Measurements from ENCODE around the gene ABCC2.

Gene ABCC2

GRCh38 chr10:99841746-99842145 is 59.3 kb downstream of the ABCC2 start:
- ATAC-seq (ENCODE audit: insufficient read depth, low read depth), result no peak
- no peaks in the 10 kb centered on the region for H3K9me3 ChIP-seq (ENCODE audit: insufficient read depth, low read length, severe bottlenecking)
- H4K20me1 ChIP-seq (ENCODE audit: insufficient read depth, low read length), result no peaks in the 10 kb centered on the region
- H3K36me3 ChIP-seq (ENCODE audit: insufficient read depth, low read length), result no peaks in the 10 kb centered on the region
- DNase-seq, result no peak
- H3K9ac ChIP-seq (ENCODE audit: low read depth, low read length), result no peak overlapping the region
- no peak overlapping the region for H3K27ac ChIP-seq (ENCODE audit: low read length)
- H3K4me1 ChIP-seq (ENCODE audit: insufficient read depth, low read length), result peaks cover 5% of the 10 kb centered on the region; the same call in 1 of the 2 replicates
- no peaks in the 10 kb centered on the region for H3K79me2 ChIP-seq (ENCODE audit: insufficient read depth, low read length)
- no peak overlapping the region for H3K4me3 ChIP-seq (ENCODE audit: low read depth in 1 of 2, low read length in 2 of 2)
- H3K4me2 ChIP-seq (ENCODE audit: insufficient read depth, low read length), result no peak overlapping the region
- no peak overlapping the region for H2AFZ ChIP-seq (ENCODE audit: low read depth, low read length)
- TF ChIP-seq CTCF (IDR thresholded peaks at IDR 0.05; ENCODE audit: borderline replicate concordance, extremely low read depth, low read length, poor library complexity, severe bottlenecking) (no peak), EZH2 (IDR thresholded peaks at IDR 0.05; ENCODE audit: borderline replicate concordance, low read depth, low read length, severe bottlenecking) (no peak)
- H3K27me3 ChIP-seq (ENCODE audit: insufficient read depth, low read length, poor library complexity), result no peaks in the 10 kb centered on the region

- TF ChIP-seq CTCF (IDR thresholded peaks at IDR 0.05; ENCODE audit: borderline replicate concordance, extremely low read depth, low read length, poor library complexity, severe bottlenecking) (no peak), EZH2 (IDR thresholded peaks at IDR 0.05; ENCODE audit: borderline replicate concordance, low read depth, low read length, severe bottlenecking) (no peak)
- DNase-seq (no peak), ATAC-seq (ENCODE audit: insufficient read depth, low read depth) (no peak)
- H3K4me2 ChIP-seq (ENCODE audit: insufficient read depth, low read length), result no peak overlapping the region
- H3K9ac ChIP-seq (ENCODE audit: low read depth, low read length), result no peak overlapping the region
- peaks cover 5% of the 10 kb centered on the region; the same call in 1 of the 2 replicates for H3K4me1 ChIP-seq (ENCODE audit: insufficient read depth, low read length)
- H4K20me1 ChIP-seq (ENCODE audit: insufficient read depth, low read length), result peaks cover 1% of the 10 kb centered on the region; the same call in 1 of the 2 replicates
- no peaks in the 10 kb centered on the region for H3K79me2 ChIP-seq (ENCODE audit: insufficient read depth, low read length)
- H3K36me3 ChIP-seq (ENCODE audit: insufficient read depth, low read length), result no peaks in the 10 kb centered on the region
- no peak overlapping the region for H3K4me3 ChIP-seq (ENCODE audit: low read depth in 1 of 2, low read length in 2 of 2)
- no peak overlapping the region for H2AFZ ChIP-seq (ENCODE audit: low read depth, low read length)
- H3K27me3 ChIP-seq (ENCODE audit: insufficient read depth, low read length, poor library complexity), result no peaks in the 10 kb centered on the region
- H3K9me3 ChIP-seq (ENCODE audit: insufficient read depth, low read length, severe bottlenecking), result no peaks in the 10 kb centered on the region
- H3K27ac ChIP-seq (ENCODE audit: low read length), result no peak overlapping the region
Observed at GRCh38 chr10:99843310-99843709, 60.9 kb downstream of the ABCC2 start.

GRCh38 chr10:99844433-99844955 is 62.1 kb downstream of the ABCC2 start:
- no peak overlapping the region for H3K27ac ChIP-seq (ENCODE audit: low read length)
- no peak overlapping the region for H3K4me3 ChIP-seq (ENCODE audit: low read depth in 1 of 2, low read length in 2 of 2)
- H3K9ac ChIP-seq (ENCODE audit: low read depth, low read length), result no peak overlapping the region

More at GRCh38 chr10:99844433-99844955, 62.1 kb downstream of the ABCC2 start:
- Histone ChIP-seq H3K4me1 (ENCODE audit: insufficient read depth, low read length) (peaks cover 5% of the 10 kb centered on the region; the same call in 1 of the 2 replicates), H2AFZ (ENCODE audit: low read depth, low read length) (no peak overlapping the region), H3K9me3 (ENCODE audit: insufficient read depth, low read length, severe bottlenecking) (no peaks in the 10 kb centered on the region), H3K36me3 (ENCODE audit: insufficient read depth, low read length) (no peaks in the 10 kb centered on the region), H3K4me2 (ENCODE audit: insufficient read depth, low read length) (no peak overlapping the region), H3K79me2 (ENCODE audit: insufficient read depth, low read length) (no peaks in the 10 kb centered on the region), H4K20me1 (ENCODE audit: insufficient read depth, low read length) (peaks cover 3% of the 10 kb centered on the region; the same call in 1 of the 2 replicates), H3K27me3 (ENCODE audit: insufficient read depth, low read length, poor library complexity) (no peaks in the 10 kb centered on the region)
- no peak for TF ChIP-seq CTCF (IDR thresholded peaks at IDR 0.05; ENCODE audit: borderline replicate concordance, extremely low read depth, low read length, poor library complexity, severe bottlenecking)
- TF ChIP-seq EZH2 (IDR thresholded peaks at IDR 0.05; ENCODE audit: borderline replicate concordance, low read depth, low read length, severe bottlenecking), result no peak
- DNase-seq (no peak), ATAC-seq (ENCODE audit: insufficient read depth, low read depth) (no peak)
